GM18873 (cell line): ENCODE measurements around the gene LILRA1.
"Not testable (repeated sequence)": the region's sequence is repeated elsewhere in the genome, so short reads cannot be mapped to it uniquely, and the experiment has no call there.

Source experiments
- ATAC-seq: cut with Tn5 transposase; IDR thresholded peaks from one replicate; pipeline ENCODE4 v1.9.1; 2021; ENCODE audit warnings: mild to moderate bottlenecking, moderate library complexity, moderate number of reproducible peaks; ENCODE audit not compliant: unreplicated experiment, low FRiP score

LILRA1 gene

GRCh38 chr19:54576411-54576976 is 16.9 kb upstream of the LILRA1 start:
- no peak for ATAC-seq

GRCh38 chr19:54577334-54577733 is 16.1 kb upstream of the LILRA1 start:
- no peak for ATAC-seq

GRCh38 chr19:54578268-54578667 is 15.2 kb upstream of the LILRA1 start:
- ATAC-seq, result not testable (repeated sequence)

- ATAC-seq, result no peak
Measured at GRCh38 chr19:54586397-54586796, 7.0 kb upstream of the LILRA1 start.

GRCh38 chr19:54587026-54587425 is 6.4 kb upstream of the LILRA1 start:
- ATAC-seq, result no peak

GRCh38 chr19:54593931-54594626 is 647 bp downstream of the LILRA1 start:
- not testable (repeated sequence) for ATAC-seq

GRCh38 chr19:54594737-54595136 is 1.3 kb downstream of the LILRA1 start:
- no peak for ATAC-seq

GRCh38 chr19:54595680-54596436 is 2.4 kb downstream of the LILRA1 start:
- not testable (repeated sequence) for ATAC-seq

- ATAC-seq, result no peak
Measured at GRCh38 chr19:54600212-54600611, 6.8 kb downstream of the LILRA1 start.

- ATAC-seq, result no peak
Measured at GRCh38 chr19:54606230-54606629, 12.8 kb downstream of the LILRA1 start.

GRCh38 chr19:54606891-54607784 is 13.7 kb downstream of the LILRA1 start:
- ATAC-seq, result peak; percentile 47

- no peak for ATAC-seq
Measured at GRCh38 chr19:54607785-54608150, 14.3 kb downstream of the LILRA1 start.

GRCh38 chr19:54608205-54608604 is 14.8 kb downstream of the LILRA1 start:
- no peak for ATAC-seq

- no peak for ATAC-seq
Measured at GRCh38 chr19:54608792-54609191, 15.4 kb downstream of the LILRA1 start.

- no peak for ATAC-seq
Measured at GRCh38 chr19:54609356-54609791, 15.9 kb downstream of the LILRA1 start.

- no peak for ATAC-seq
Measured at GRCh38 chr19:54612428-54612827, 19.0 kb downstream of the LILRA1 start.

- ATAC-seq, result no peak
Measured at GRCh38 chr19:54614726-54615125, 21.3 kb downstream of the LILRA1 start.

- ATAC-seq, result no peak
Measured at GRCh38 chr19:54616057-54616456, 22.6 kb downstream of the LILRA1 start.

GRCh38 chr19:54616821-54617560 is 23.6 kb downstream of the LILRA1 start:
- ATAC-seq, result peak; percentile 75

- ATAC-seq, result no peak
Measured at GRCh38 chr19:54620464-54620863, 27.0 kb downstream of the LILRA1 start.
